Stimulated activated naive CD8-positive, alpha-beta T cell treated with anti-CD3 and anti-CD28 coated beads, Interleukin-15, Interleukin-2, amounts not matched to agents 100 ng/mL and 50 ng/mL, for 24 hours (primary cell): Measurements from ENCODE around the gene LCE1A.

Experiments used
- H3K27ac Mint-ChIP-seq: one replicate; pipeline ENCODE4 v1.8.0; 2021; ENCODE audit warnings: mild to moderate bottlenecking, mixed read lengths
- H3K27me3 Mint-ChIP-seq: one replicate; pipeline ENCODE4 v1.8.0; 2021; ENCODE audit warnings: mixed read lengths
- H3K36me3 Mint-ChIP-seq: one replicate; pipeline ENCODE4 v1.8.0; 2021; ENCODE audit warnings: low read depth, mixed read lengths
- H3K4me1 Mint-ChIP-seq: one replicate; pipeline ENCODE4 v1.8.0; 2021; ENCODE audit warnings: low read depth, mixed read lengths
- H3K4me3 Mint-ChIP-seq: one replicate; pipeline ENCODE4 v1.8.0; 2021; ENCODE audit warnings: mild to moderate bottlenecking, mixed read lengths
- H3K9me3 Mint-ChIP-seq: one replicate; pipeline ENCODE4 v1.8.0; 2021; ENCODE audit warnings: mixed read lengths

The LCE1A gene

DNA sequence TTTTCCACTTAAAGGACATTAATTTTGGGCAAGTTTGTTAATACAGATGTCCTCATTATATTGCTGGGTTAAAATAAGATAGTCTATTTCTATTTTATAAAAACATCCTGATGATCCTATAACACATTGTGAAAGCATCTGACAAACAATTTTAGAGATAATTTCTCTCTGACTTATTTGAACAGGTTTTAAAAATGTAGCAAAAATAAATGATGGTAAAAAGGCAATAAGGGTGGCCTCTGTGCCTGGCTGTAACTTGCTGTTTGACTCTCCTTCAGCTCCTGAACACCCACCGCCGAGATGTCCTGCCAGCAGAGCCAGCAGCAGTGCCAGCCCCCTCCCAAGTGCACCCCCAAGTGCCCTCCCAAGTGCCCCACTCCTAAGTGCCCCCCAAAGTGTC is at the start of gene LCE1A:
Gene LCE1A (plus strand): TSS at position 301 of the 400 bp plus-strand sequence. CDS start 0 bp downstream, at position 301.
- Mint-ChIP-seq H3K27me3 (peaks cover 55% of the 10 kb centered on the region), H3K4me3 (no peak within 1 kb of the TSS), H3K4me1 (no peaks in the 10 kb centered on the region), H3K27ac (no peak within 1 kb of the TSS), H3K9me3 (no peaks in the 10 kb centered on the region), H3K36me3 (no peaks in the 10 kb centered on the region)

GRCh38 chr1:152777510-152778137 is 49.6 kb upstream of the LCE1A start:
- H3K27me3 Mint-ChIP-seq: peaks cover 26% of the 10 kb centered on the region
- H3K36me3 Mint-ChIP-seq: no peaks in the 10 kb centered on the region
- H3K4me1 Mint-ChIP-seq: no peaks in the 10 kb centered on the region
- H3K4me3 Mint-ChIP-seq: no peak overlapping the region
- no peak overlapping the region for H3K27ac Mint-ChIP-seq
- peaks cover 3% of the 10 kb centered on the region for H3K9me3 Mint-ChIP-seq

DNA sequence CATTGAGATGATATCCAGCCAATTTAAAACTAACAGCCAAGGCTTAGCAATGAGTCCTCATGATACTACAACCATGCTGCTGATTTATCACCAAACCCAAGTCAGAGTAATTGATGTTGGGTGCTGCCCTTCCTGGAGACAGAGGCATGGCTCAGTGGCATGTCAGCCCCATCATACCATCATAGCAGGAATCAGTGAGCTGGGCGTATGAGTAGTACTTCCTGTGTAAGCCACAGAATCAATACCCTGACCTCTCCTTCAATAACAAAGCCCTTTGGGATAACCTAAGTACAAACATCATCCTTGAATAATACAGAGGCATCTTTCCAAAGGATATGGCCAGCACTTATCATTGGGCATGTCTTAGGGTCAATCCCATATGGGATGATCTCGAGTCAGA is 44.2 kb upstream of the LCE1A start:
- Mint-ChIP-seq H3K4me3 (no peak overlapping the region), H3K36me3 (no peaks in the 10 kb centered on the region)

DNA sequence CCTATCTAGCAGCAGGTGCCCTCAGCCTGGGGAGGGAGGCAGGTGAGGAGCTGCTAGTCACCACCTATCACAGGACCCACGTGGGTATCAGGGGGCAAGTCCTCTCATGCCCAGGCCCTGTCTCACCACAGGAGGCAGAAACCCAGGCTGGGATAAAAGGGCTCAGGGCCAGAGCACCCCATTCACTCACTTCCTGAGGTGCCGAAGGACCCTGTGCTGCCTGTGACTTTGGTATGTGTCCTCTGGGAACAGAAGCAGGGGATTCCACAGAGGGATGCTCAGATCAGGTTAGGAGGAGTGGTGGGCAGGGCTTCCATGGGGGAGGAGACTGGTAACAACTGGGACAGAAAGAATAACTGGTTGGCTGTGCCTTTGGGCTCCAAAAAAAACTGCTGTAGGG is 41.2 kb upstream of the LCE1A start, which contains the start of gene LCE1E:
Gene LCE1E (plus strand): TSS at position 181 of the 400 bp plus-strand sequence. CDS start 1,043 bp downstream, outside the sequence.
- Mint-ChIP-seq H3K36me3 (no peaks in the 10 kb centered on the region), H3K27me3 (peaks cover 50% of the 10 kb centered on the region), H3K4me3 (no peak within 1 kb of the TSS), H3K9me3 (no peaks in the 10 kb centered on the region), H3K4me1 (no peaks in the 10 kb centered on the region), H3K27ac (no peak within 1 kb of the TSS)

More for the DNA sequence above, 44.2 kb upstream of the LCE1A start:
- Mint-ChIP-seq H3K27me3 (peaks cover 45% of the 10 kb centered on the region), H3K4me1 (no peaks in the 10 kb centered on the region), H3K27ac (no peak overlapping the region), H3K9me3 (no peaks in the 10 kb centered on the region)

DNA sequence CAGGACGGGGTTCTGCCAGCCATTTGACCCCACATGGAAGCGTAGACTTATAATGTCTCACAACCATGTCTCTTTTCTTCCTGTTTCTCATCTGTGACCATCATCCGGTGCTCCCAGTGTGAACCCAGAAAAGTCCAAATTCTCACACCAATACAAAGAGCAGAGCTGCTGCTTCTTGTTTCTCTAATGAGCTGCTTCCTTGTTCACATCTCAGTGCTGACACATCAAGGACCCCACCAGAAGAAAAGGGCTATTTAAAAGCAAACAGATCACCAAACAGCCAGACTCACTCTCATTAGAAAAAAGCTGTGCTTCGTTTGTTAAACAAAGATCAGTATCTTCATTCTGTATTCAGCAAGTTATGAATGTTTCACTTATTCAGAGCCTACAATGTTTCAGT is 31.6 kb upstream of the LCE1A start:
- no peak overlapping the region for H3K27ac Mint-ChIP-seq

DNA sequence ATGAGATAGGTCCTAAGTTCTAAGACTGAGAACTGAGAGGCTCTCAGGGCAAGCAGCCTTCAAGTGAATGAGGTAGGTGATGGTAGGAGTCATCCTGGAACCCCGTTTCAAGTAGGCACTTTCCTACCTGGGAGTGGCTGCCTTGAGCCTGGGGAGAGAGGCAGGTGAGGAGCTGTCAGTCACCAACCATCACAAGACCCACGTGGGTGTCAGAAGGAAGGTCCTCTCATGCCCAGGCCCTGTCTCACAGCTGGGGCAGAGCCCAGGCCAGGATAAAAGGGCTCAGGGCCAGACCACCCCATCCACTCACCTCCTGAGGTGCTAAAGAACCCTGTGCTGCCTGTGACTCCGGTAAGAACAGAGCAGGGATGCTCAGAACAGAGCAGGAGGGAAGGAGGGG is 30.9 kb upstream of the LCE1A start, which contains the start of gene LCE1D:
Gene LCE1D (plus strand): TSS at position 301 of the 400 bp plus-strand sequence. CDS start 1,074 bp downstream, outside the sequence.
- H3K36me3 Mint-ChIP-seq: no peaks in the 10 kb centered on the region
- H3K4me3 Mint-ChIP-seq: no peak within 1 kb of the TSS
- no peaks in the 10 kb centered on the region for H3K9me3 Mint-ChIP-seq
- no peaks in the 10 kb centered on the region for H3K4me1 Mint-ChIP-seq
- H3K27ac Mint-ChIP-seq: no peak within 1 kb of the TSS
- peaks cover 18% of the 10 kb centered on the region for H3K27me3 Mint-ChIP-seq

More for the DNA sequence above, 31.6 kb upstream of the LCE1A start:
- Mint-ChIP-seq H3K9me3 (no peaks in the 10 kb centered on the region), H3K4me1 (no peaks in the 10 kb centered on the region), H3K27me3 (peaks cover 12% of the 10 kb centered on the region), H3K36me3 (no peaks in the 10 kb centered on the region), H3K4me3 (no peak overlapping the region)

DNA sequence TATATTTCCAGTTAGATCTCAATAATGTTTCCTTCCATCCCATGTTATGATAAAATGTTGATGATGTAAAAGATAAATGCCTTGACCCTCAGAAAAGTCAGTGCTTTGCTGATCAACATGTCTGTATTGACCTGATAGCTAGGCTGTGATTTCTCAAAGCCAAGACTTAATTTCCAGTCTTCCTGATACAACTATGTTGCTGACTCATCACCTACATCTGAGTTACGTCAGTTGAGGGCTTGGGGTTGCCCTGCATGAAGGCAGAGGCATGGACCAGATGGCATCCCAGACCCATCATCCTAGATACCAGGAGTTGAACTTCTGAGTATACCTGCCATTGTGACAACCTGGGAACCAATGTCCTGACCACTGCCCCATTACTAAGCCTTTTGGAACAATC is 25.9 kb upstream of the LCE1A start:
- H3K27me3 Mint-ChIP-seq: peaks cover 38% of the 10 kb centered on the region
- no peaks in the 10 kb centered on the region for H3K36me3 Mint-ChIP-seq
- H3K9me3 Mint-ChIP-seq: no peaks in the 10 kb centered on the region
- H3K27ac Mint-ChIP-seq: no peak overlapping the region
- H3K4me3 Mint-ChIP-seq: no peak overlapping the region
- no peaks in the 10 kb centered on the region for H3K4me1 Mint-ChIP-seq

DNA sequence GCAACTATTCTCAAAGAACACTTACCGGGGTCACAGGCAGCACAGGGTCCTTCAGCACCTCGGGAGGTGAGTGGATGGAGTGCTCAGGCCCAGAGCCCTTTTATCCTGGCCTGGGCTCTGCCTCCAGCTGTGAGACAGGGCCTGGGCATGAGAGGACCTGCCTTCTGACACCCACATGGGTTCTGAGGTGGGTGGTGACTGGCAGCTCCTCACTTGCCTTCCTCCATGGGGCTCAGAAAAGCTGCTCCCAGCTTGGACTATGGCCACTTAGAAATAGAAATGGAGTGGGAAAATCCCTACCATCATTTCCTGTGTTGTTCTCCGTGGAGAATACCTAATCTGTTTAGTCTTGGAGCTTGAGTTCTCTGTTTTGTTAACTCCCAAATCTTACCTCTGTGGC is 20.7 kb upstream of the LCE1A start, which contains the start of gene LCE1C:
Gene LCE1C (minus strand): TSS at position 76 of the 400 bp plus-strand sequence. CDS start 1,173 bp downstream, outside the sequence.
- Mint-ChIP-seq H3K4me3 (no peak within 1 kb of the TSS), H3K4me1 (no peaks in the 10 kb centered on the region), H3K27ac (no peak within 1 kb of the TSS), H3K36me3 (no peaks in the 10 kb centered on the region), H3K9me3 (peaks cover 8% of the 10 kb centered on the region), H3K27me3 (peaks cover 25% of the 10 kb centered on the region)

- H3K27me3 Mint-ChIP-seq: peaks cover 7% of the 10 kb centered on the region
- no peak overlapping the region for H3K27ac Mint-ChIP-seq
- H3K4me3 Mint-ChIP-seq: no peak overlapping the region
- no peaks in the 10 kb centered on the region for H3K36me3 Mint-ChIP-seq
- H3K4me1 Mint-ChIP-seq: no peaks in the 10 kb centered on the region
- H3K9me3 Mint-ChIP-seq: peaks cover 8% of the 10 kb centered on the region
Measured at GRCh38 chr1:152811050-152811449, 16.2 kb upstream of the LCE1A start.

- no peak within 1 kb of the TSS for H3K27ac Mint-ChIP-seq
- peaks cover 6% of the 10 kb centered on the region for H3K27me3 Mint-ChIP-seq
Measured at GRCh38 chr1:152811671-152812070, 15.6 kb upstream of the LCE1A start, which contains the start of gene LCE1B. Gene LCE1B (plus strand): TSS chr1:152811971. CDS start chr1:152812447, 476 bp downstream.

GRCh38 chr1:152817309-152817708 is 10.0 kb upstream of the LCE1A start:
- H3K27ac Mint-ChIP-seq: no peak overlapping the region
- H3K4me1 Mint-ChIP-seq: no peaks in the 10 kb centered on the region
- no peak overlapping the region for H3K4me3 Mint-ChIP-seq
- H3K36me3 Mint-ChIP-seq: no peaks in the 10 kb centered on the region
- peaks cover 6% of the 10 kb centered on the region for H3K27me3 Mint-ChIP-seq
- no peaks in the 10 kb centered on the region for H3K9me3 Mint-ChIP-seq

More at GRCh38 chr1:152811671-152812070, 15.6 kb upstream of the LCE1A start, which contains the start of gene LCE1B:
- H3K4me1 Mint-ChIP-seq: no peaks in the 10 kb centered on the region
- H3K9me3 Mint-ChIP-seq: peaks cover 7% of the 10 kb centered on the region
- H3K4me3 Mint-ChIP-seq: no peak within 1 kb of the TSS
- no peaks in the 10 kb centered on the region for H3K36me3 Mint-ChIP-seq

DNA sequence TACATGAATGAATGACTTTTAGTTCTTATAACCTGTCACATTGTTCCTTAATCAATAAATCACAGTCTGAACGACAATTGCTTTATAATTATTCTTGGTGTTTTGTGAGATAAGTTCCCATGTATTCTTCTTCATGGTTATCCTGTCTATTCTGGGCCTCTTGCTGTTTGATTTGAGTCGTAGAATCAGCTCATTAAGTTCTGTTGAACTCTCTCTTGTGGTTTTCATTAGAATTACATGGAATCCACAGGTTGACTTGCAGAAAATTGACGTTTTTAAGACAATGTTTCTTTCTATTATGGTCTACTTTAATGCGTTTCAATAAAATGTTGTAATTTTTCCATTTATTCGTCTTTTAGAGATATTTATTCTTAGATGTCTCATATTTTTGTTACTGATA is 4.0 kb upstream of the LCE1A start:
- Mint-ChIP-seq H3K4me3 (no peak overlapping the region), H3K27ac (no peak overlapping the region), H3K27me3 (peaks cover 37% of the 10 kb centered on the region), H3K4me1 (no peaks in the 10 kb centered on the region), H3K36me3 (no peaks in the 10 kb centered on the region), H3K9me3 (no peaks in the 10 kb centered on the region)

DNA sequence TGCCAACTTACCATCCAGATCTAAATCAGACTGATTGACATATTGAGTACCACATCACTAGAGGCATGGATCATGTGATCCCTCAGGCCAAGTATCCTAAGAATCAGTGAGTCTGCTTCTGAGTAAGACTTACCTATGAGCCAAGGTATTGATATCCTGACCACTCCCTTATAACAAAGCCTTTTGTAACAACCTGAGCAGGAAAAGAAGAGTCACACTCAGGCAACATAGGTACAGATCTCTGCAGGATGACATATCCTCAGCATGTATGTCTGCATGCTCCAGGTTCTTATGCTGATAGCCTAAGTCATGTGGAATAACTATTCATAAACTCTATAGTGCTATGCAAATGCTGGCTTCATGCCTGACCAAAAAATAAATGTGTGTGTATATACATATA is 2.3 kb upstream of the LCE1A start:
- Mint-ChIP-seq H3K4me1 (no peaks in the 10 kb centered on the region), H3K36me3 (no peaks in the 10 kb centered on the region), H3K4me3 (no peak overlapping the region), H3K9me3 (no peaks in the 10 kb centered on the region), H3K27me3 (peaks cover 52% of the 10 kb centered on the region), H3K27ac (no peak overlapping the region)

GRCh38 chr1:152836870-152837269 is 9.6 kb downstream of the LCE1A start:
- Mint-ChIP-seq H3K27me3 (peaks cover 5% of the 10 kb centered on the region), H3K27ac (no peak overlapping the region), H3K4me3 (no peak overlapping the region), H3K9me3 (no peaks in the 10 kb centered on the region), H3K36me3 (no peaks in the 10 kb centered on the region), H3K4me1 (no peaks in the 10 kb centered on the region)

DNA sequence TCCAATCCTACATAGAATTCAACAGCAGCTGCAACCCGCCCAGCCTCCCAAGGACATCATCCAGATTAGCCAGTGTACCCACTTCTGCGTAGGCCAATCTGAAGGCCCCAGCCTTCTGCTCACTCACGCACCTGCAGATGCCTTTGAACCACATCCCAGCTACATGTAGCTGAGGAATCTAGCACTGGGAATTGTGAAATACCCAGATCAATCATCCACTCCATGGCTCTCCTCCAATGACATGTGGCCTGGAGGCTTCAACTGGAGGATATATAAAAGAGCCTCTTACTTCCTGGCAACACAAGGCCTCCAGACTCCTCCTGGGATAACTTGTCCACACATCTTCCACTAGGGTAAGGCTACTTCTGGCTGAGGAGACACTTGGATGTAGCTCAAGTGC is 15.3 kb downstream of the LCE1A start, which contains the start of gene LCE6A:
Gene LCE6A (plus strand): TSS at position 301 of the 400 bp plus-strand sequence. CDS start 665 bp downstream, outside the sequence.
- no peak within 1 kb of the TSS for H3K27ac Mint-ChIP-seq
- no peak within 1 kb of the TSS for H3K4me3 Mint-ChIP-seq
- H3K27me3 Mint-ChIP-seq: peaks cover 11% of the 10 kb centered on the region
- H3K9me3 Mint-ChIP-seq: no peaks in the 10 kb centered on the region
- no peaks in the 10 kb centered on the region for H3K36me3 Mint-ChIP-seq
- no peaks in the 10 kb centered on the region for H3K4me1 Mint-ChIP-seq
